Coronary artery (tissue), 2 donors: ENCODE measurements around the gene ARHGEF4.
"Not testable (repeated sequence)": the region's sequence is repeated elsewhere in the genome, so short reads cannot be mapped to it uniquely, and the experiment has no call there.

Experiments
- DNase-seq: peaks from one replicate; pipeline ENCODE4 v3.0.0-alpha.2; 2017; ENCODE audit warnings: low spot score
- H3K27ac ChIP-seq, 2 donors: fragments of 200-600 bp; sonication (generic); one replicate each; pipeline ENCODE4 v1.5.1; 2016 to 2019
- H3K4me3 ChIP-seq: fragments of 200-600 bp; sonication (generic); 2 replicates; pipeline ENCODE4 v1.5.1; 2016; ENCODE audit warnings: mild to moderate bottlenecking, moderate library complexity
- CTCF ChIP-seq: fragments of 200-600 bp; sonication (generic); IDR thresholded peaks from one replicate; pipeline ENCODE4 v1.5.1; 2019; ENCODE audit warnings: antibody characterized with exemption

ARHGEF4 gene

GRCh38 chr2:130987519-130988425 lies 151.1 kb downstream of the ARHGEF4 start:
- no peak for TF ChIP-seq CTCF
- Histone ChIP-seq H3K4me3 (no peak overlapping the region), H3K27ac (no peak overlapping the region)
- DNase-seq, result no peak

- DNase-seq, H3K4me3 ChIP-seq, H3K27ac ChIP-seq: not testable (repeated sequence)
These were observed 154.7 kb downstream of the ARHGEF4 start for GRCh38 chr2:130991446-130991845.

- not testable (repeated sequence) for H3K4me3 ChIP-seq, H3K27ac ChIP-seq, DNase-seq
These were observed 155.3 kb downstream of the ARHGEF4 start for GRCh38 chr2:130992003-130992402.

- TF ChIP-seq CTCF, result no peak
- no peak overlapping the region for H3K27ac ChIP-seq
- DNase-seq, result no peak
- no peak overlapping the region for H3K4me3 ChIP-seq
These were observed 160.0 kb downstream of the ARHGEF4 start for GRCh38 chr2:130996691-130997090.

GRCh38 chr2:130997198-130997597 lies 160.5 kb downstream of the ARHGEF4 start:
- TF ChIP-seq CTCF, result no peak
- Histone ChIP-seq H3K27ac (no peak overlapping the region), H3K4me3 (no peak overlapping the region)
- DNase-seq, result no peak

- Histone ChIP-seq H3K4me3 (no peak overlapping the region), H3K27ac (no peak overlapping the region)
- no peak for DNase-seq
- no peak for TF ChIP-seq CTCF
These were observed 161.8 kb downstream of the ARHGEF4 start for GRCh38 chr2:130998561-130998960.

- no peak for DNase-seq
- H3K27ac ChIP-seq, result no peak overlapping the region
- no peak overlapping the region for H3K4me3 ChIP-seq
- no peak for TF ChIP-seq CTCF
These were observed 167.9 kb downstream of the ARHGEF4 start for GRCh38 chr2:131004446-131005209.
